T-cell (primary cell): ENCODE data around the gene GGA3. TPM values are rescaled to one million over a fixed set of nuclear protein-coding genes. Genes with fewer than 3 reads are reported as not detected.
"Not testable (repeated sequence)": the region's sequence is repeated elsewhere in the genome, so short reads cannot be mapped to it uniquely, and the experiment has no call there.

ENCODE experiments used
- ATAC-seq, 4 experiments: fragments of 200-7000 bp in 3 of 4; fragments of 150-1000 bp in 1 of 4; cut with Tn5 transposase; replicated peaks in 1 of 4; 1 replicate in 3 of 4; 2 replicates in 1 of 4; pipeline ENCODE4 v1.10.0; 2021; ENCODE audit warnings: moderate library complexity in 3 of 4, mild to moderate bottlenecking in 2 of 4, moderate number of reproducible peaks in 1 of 4
- CTCF ChIA-PET, 2 donors: fragments of 300-600 bp; sonication (Branson Sonifier 250); formaldehyde crosslinking; loops; one replicate each; lab custom pipeline; 2022; ENCODE audit warnings: antibody characterized with exemption in 2 of 2; lab: Charles Lee
- POLR2A ChIA-PET, 2 donors: fragments of 300-600 bp; sonication (Branson Sonifier 250); formaldehyde crosslinking; loops; one replicate each; lab custom pipeline; 2022; ENCODE audit warnings: antibody characterized with exemption in 2 of 2; lab: Charles Lee
- DNase-seq, 35 experiments: peaks; one replicate each; pipeline versions ENCODE4 v3.0.0 to v3.0.0-alpha.2; 2013 to 2023
- H3K27ac ChIP-seq: one replicate; pipeline ENCODE4 v1.5.1; 2013; ENCODE audit warnings: low read length
- H3K27me3 ChIP-seq, 2 experiments: replicated peaks in 1 of 2; 1 replicate in 1 of 2; 2 replicates in 1 of 2; pipeline versions ENCODE4 v1.6.1 to v1.7.0; 2013; ENCODE audit warnings: low read length in 1 of 2, mixed read lengths in 1 of 2; ENCODE audit not compliant: control insufficient read depth in 2 of 2, insufficient read depth in 2 of 2; ENCODE audit errors: extremely low read depth in 1 of 2
- H3K36me3 ChIP-seq, 2 donors: 1 replicate in 1 of 2; 2 replicates in 1 of 2; pipeline versions ENCODE4 v1.6.1 to v1.7.0; 2013; ENCODE audit warnings: low read length in 1 of 2; ENCODE audit not compliant: control insufficient read depth in 2 of 2, insufficient read depth in 1 of 2; ENCODE audit errors: extremely low read depth in 1 of 2
- H3K4me1 ChIP-seq, 2 experiments: 1 replicate in 1 of 2; 2 replicates in 1 of 2; pipeline versions ENCODE4 v1.6.1 to v1.7.0; 2013; ENCODE audit warnings: low read length in 2 of 2, mixed read lengths in 1 of 2; ENCODE audit not compliant: insufficient read depth in 2 of 2, control insufficient read depth in 1 of 2; ENCODE audit errors: extremely low read depth in 1 of 2
- H3K4me3 ChIP-seq, 2 donors: 1 replicate in 1 of 2; 2 replicates in 1 of 2; pipeline versions ENCODE4 v1.5.1 to v1.7.0; 2013; ENCODE audit warnings: mild to moderate bottlenecking in 2 of 2, low read length in 1 of 2, moderate library complexity in 1 of 2; ENCODE audit not compliant: control insufficient read depth in 1 of 2; ENCODE audit errors: extremely low read depth in 1 of 2
- H3K9me3 ChIP-seq: 2 replicates; pipeline ENCODE4 v1.7.0; 2013
- H3K27ac Mint-ChIP-seq, 2 donors: one replicate each; pipeline ENCODE4 v1.8.0; 2020 to 2021; ENCODE audit warnings: mild to moderate bottlenecking in 2 of 2, mixed read lengths in 2 of 2
- H3K27me3 Mint-ChIP-seq, 2 donors: one replicate each; pipeline ENCODE4 v1.8.0; 2021 to 2022; ENCODE audit warnings: mixed read lengths in 2 of 2
- H3K36me3 Mint-ChIP-seq: one replicate; pipeline ENCODE4 v1.8.0; 2021; ENCODE audit warnings: mixed read lengths
- H3K4me1 Mint-ChIP-seq, 3 donors: one replicate each; pipeline ENCODE4 v1.8.0; 2020 to 2022; ENCODE audit warnings: mixed read lengths in 3 of 3, mild to moderate bottlenecking in 1 of 3
- H3K4me3 Mint-ChIP-seq, 3 donors: one replicate each; pipeline ENCODE4 v1.8.0; 2020 to 2022; ENCODE audit warnings: mild to moderate bottlenecking in 3 of 3, mixed read lengths in 3 of 3, moderate library complexity in 3 of 3
- H3K9me3 Mint-ChIP-seq, 3 donors: one replicate each; pipeline ENCODE4 v1.8.0; 2020 to 2022; ENCODE audit warnings: mixed read lengths in 3 of 3
- WGBS: methylation state at CpG from one replicate; pipeline ENCODE4 v1.1.5; 2013; ENCODE audit warnings: missing lambda C conversion rate; ENCODE audit not compliant: insufficient coverage; 5-methylcytosine and 5-hydroxymethylcytosine counted together
- total RNA-seq, 35 experiments: library from RNA in 6 of 35; stranded (reverse) in 6 of 35; fragments of 120-200 nt in 1 of 35; gene quantifications; one replicate each; pipeline versions ENCODE4 v1.2.1 to v1.2.4 and lab custom pipeline; 2013 to 2026

The GGA3 gene
- total RNA-seq, 5 donors from 2014 or later (not counting 1 experiment from before 2014, with no cell fraction given): 78.1 to 118 (median 102) TPM

DNA sequence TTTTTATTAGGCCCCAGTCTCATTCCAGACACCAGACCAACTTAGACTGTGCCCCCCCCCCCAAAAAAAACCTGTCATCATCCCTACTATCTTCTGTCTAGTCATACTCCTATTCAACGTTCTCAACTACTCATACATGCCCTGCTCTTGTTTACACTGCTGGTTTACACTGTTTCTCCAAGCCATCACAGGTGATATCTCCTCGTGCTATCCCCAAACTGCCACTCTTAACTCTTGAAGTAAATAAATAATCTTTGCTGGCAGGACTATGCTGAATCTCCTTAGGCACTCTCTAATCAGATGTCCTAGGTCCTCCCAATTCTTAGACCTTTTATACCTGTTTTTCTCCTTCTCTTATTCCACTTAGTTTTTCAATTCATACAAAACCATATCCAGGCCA lies 4.2 kb downstream of the GGA3 start:
- H3K27me3 ChIP-seq, H3K27ac Mint-ChIP-seq, DNase-seq, H3K27ac ChIP-seq, H3K9me3 Mint-ChIP-seq, ATAC-seq, CTCF ChIA-PET, H3K36me3 Mint-ChIP-seq, H3K4me3 Mint-ChIP-seq, H3K27me3 Mint-ChIP-seq, H3K9me3 ChIP-seq, H3K36me3 ChIP-seq, POLR2A ChIA-PET, H3K4me3 ChIP-seq: not testable (repeated sequence)
- H3K4me1 Mint-ChIP-seq: peaks cover 85 to 92% (median 91%) of the 10 kb centered on the region in 3 donors
- peaks cover 17 to 24% of the 10 kb centered on the region in 2 experiments for H3K4me1 ChIP-seq
- 17% methylated on average over 1 of the region's 2 CpGs for WGBS

- H3K9me3 Mint-ChIP-seq, H3K27ac ChIP-seq, H3K36me3 ChIP-seq, CTCF ChIA-PET, DNase-seq, ATAC-seq, H3K27me3 ChIP-seq, H3K4me3 Mint-ChIP-seq, H3K4me3 ChIP-seq, H3K9me3 ChIP-seq, H3K36me3 Mint-ChIP-seq, H3K27me3 Mint-ChIP-seq, POLR2A ChIA-PET: not testable (repeated sequence)
- H3K4me1 ChIP-seq: peaks cover 16 to 28% of the 10 kb centered on the region in 2 experiments
- peak overlapping the region in 1 of 2 donors; percentile 36 for H3K27ac Mint-ChIP-seq
- 100% methylated on average over 2 of the region's 11 CpGs for WGBS
- H3K4me1 Mint-ChIP-seq: peaks cover 87 to 100% (median 92%) of the 10 kb centered on the region in 3 donors
Observed at GRCh38 chr17:75255954-75256698, 5.3 kb downstream of the GGA3 start.

GRCh38 chr17:75252039-75252816 lies 9.2 kb downstream of the GGA3 start:
- Mint-ChIP-seq H3K27me3 (no peaks in the 10 kb centered on the region), H3K36me3 (no peaks in the 10 kb centered on the region), H3K4me3 (peak overlapping the region in 1 of 3 donors; percentile 61), H3K4me1 (peaks cover 71 to 80% (median 75%) of the 10 kb centered on the region in 3 donors), H3K9me3 (no peaks in the 10 kb centered on the region), H3K27ac (peak overlapping the region; percentile 17 to 77)
- no peak overlapping the region for H3K4me3 ChIP-seq
- peaks cover 0 to 5% of the 10 kb centered on the region in 2 donors for H3K36me3 ChIP-seq
- ChIA-PET CTCF (no interaction called here), POLR2A (interaction anchor here in 1 of 2 donors (0.7 kb wide), 1 partner anchor 56 kb away, joined by 3 read pairs; no protein-coding TSS in a partner anchor)
- peaks cover 0 to 24% of the 10 kb centered on the region in 2 experiments for H3K4me1 ChIP-seq
- ATAC-seq: no peak
- WGBS: 85% methylated on average over 5 of the region's 8 CpGs
- no peaks in the 10 kb centered on the region for H3K9me3 ChIP-seq
- no peak for DNase-seq
- no peak overlapping the region for H3K27ac ChIP-seq
- H3K27me3 ChIP-seq: no peaks in the 10 kb centered on the region

DNA sequence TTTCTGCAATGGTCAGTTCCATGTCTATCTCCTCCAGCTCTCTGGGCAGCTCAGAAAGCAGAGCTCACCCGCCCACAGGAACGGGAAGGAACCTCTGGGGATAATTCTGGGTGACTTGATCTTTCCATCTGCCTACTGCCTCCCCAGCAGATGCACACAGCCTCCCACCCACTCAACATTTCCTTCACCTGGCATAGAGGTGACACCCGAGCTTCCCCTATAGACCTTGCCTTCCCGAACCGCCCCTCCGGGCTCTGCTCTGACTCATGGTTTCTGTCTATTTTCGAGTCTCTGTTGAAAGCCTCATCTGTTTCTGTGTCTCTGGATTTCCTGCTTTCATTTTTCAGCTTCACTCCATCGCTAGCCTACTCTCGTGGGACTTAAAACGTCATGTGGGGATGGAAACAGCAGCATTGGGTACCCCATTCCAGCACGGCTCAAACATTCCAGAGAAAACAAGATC lies 11.4 kb downstream of the GGA3 start:
- ChIA-PET CTCF (interaction anchor here (0.6 to 1.4 kb wide), 7 partner anchors 10 to 192 kb away, joined by 3 to 8 read pairs (median 4); partner anchors contain the start of gene GGA3 (in 1 of the 2)), POLR2A (interaction anchor here in 1 of 2 donors (0.6 to 0.7 kb wide), 2 partner anchors 10 to 203 kb away, joined by 3 to 11 read pairs; no protein-coding TSS in a partner anchor)
- H3K27me3 ChIP-seq: no peaks in the 10 kb centered on the region
- H3K4me1 ChIP-seq: peaks cover 0 to 24% of the 10 kb centered on the region in 2 experiments
- peaks cover 10% of the 10 kb centered on the region for H3K36me3 Mint-ChIP-seq
- peaks cover 54 to 58% (median 57%) of the 10 kb centered on the region in 3 donors for H3K4me1 Mint-ChIP-seq
- no peaks in the 10 kb centered on the region for H3K9me3 ChIP-seq
- peak overlapping the region; percentile 66 to 73 (median 73) for H3K4me3 Mint-ChIP-seq
- ATAC-seq: peak; percentile 87 to 98 (median 96)
- no peaks in the 10 kb centered on the region for H3K9me3 Mint-ChIP-seq
- DNase-seq: peak in 18 of 35 experiments; percentile 20 to 65 (median 34)
- H3K27ac Mint-ChIP-seq: peak overlapping the region; percentile 91 to 94
- H3K4me3 ChIP-seq: peak overlapping the region in 1 of 2 donors; percentile 7
- peaks cover 7 to 22% of the 10 kb centered on the region in 2 donors for H3K36me3 ChIP-seq
- H3K27me3 Mint-ChIP-seq: no peaks in the 10 kb centered on the region
- peak overlapping the region; percentile 65 for H3K27ac ChIP-seq
- WGBS: 3% methylated on average over 10 of the region's 11 CpGs

DNA sequence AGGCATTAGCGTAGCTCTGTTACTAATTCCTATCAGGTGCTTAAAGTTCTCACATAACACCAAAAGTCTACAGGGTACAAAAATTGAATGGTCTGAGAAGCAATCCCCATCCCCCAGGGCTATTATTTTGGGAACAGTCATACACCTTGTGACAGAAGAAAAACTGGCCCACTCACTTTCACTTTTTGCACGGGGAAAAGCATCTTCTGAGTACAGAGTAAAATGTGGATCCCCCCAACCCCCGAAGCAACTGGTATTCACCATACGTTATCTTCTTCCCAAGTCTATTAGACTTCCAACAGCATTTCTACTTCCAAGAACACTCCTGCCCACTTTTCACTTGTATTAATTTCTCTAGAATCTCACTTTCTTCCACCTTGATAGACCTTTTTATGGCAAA lies 11.8 kb downstream of the GGA3 start:
- peak overlapping the region in 1 of 2 donors; percentile 7 for H3K4me3 ChIP-seq
- Mint-ChIP-seq H3K4me3 (peak overlapping the region; percentile 66 to 73 (median 73)), H3K4me1 (peaks cover 51 to 55% (median 54%) of the 10 kb centered on the region in 3 donors), H3K27me3 (no peaks in the 10 kb centered on the region), H3K9me3 (no peaks in the 10 kb centered on the region), H3K27ac (peak overlapping the region; percentile 91 to 94), H3K36me3 (peaks cover 12% of the 10 kb centered on the region)
- no peaks in the 10 kb centered on the region for H3K9me3 ChIP-seq
- DNase-seq (no peak), ATAC-seq (no peak)
- WGBS: 61% methylated on average over 4 of the region's 4 CpGs
- CTCF ChIA-PET: interaction anchor here (0.6 to 1.4 kb wide), 6 partner anchors 10 to 161 kb away, joined by 3 to 8 read pairs (median 4); partner anchors contain the start of gene GGA3 (in 1 of the 2)
- POLR2A ChIA-PET: interaction anchor here (0.5 to 0.7 kb wide), 3 partner anchors 11 to 864 kb away, joined by 3 to 11 read pairs (median 5); no protein-coding TSS in a partner anchor
- H3K27me3 ChIP-seq: no peaks in the 10 kb centered on the region
- H3K4me1 ChIP-seq: peaks cover 0 to 26% of the 10 kb centered on the region in 2 experiments
- H3K36me3 ChIP-seq: peaks cover 7 to 26% of the 10 kb centered on the region in 2 donors
- H3K27ac ChIP-seq: peak overlapping the region; percentile 65
